Activated CD4-positive, alpha-beta T cell treated with anti-CD3 and anti-CD28 coated beads for 36 hours (primary cell): ENCODE measurements around the gene NDUFV1. TPM values are rescaled to one million over a fixed set of nuclear protein-coding genes. Genes with fewer than 3 reads are reported as not detected.
"Not testable (repeated sequence)": the region's sequence is repeated elsewhere in the genome, so short reads cannot be mapped to it uniquely, and the experiment has no call there.

Source experiments
- ATAC-seq: fragments of 200-7000 bp; cut with Tn5 transposase; one replicate; pipeline ENCODE4 v1.10.0; 2021; ENCODE audit warnings: mild to moderate bottlenecking, moderate library complexity
- CTCF ChIA-PET: fragments of 350-600 bp; sonication (Branson Sonifier 250); formaldehyde crosslinking; loops from one replicate; lab custom pipeline; 2021; ENCODE audit warnings: antibody characterized with exemption; lab: Charles Lee
- POLR2A ChIA-PET: fragments of 350-600 bp; sonication (Branson Sonifier 250); formaldehyde crosslinking; loops from one replicate; lab custom pipeline; 2021; ENCODE audit warnings: antibody characterized with exemption, inconsistent platforms; lab: Charles Lee
- DNase-seq: peaks from one replicate; pipeline ENCODE4 v3.0.0-alpha.2; 2020
- H3K27ac Mint-ChIP-seq: one replicate; pipeline ENCODE4 v1.8.0; 2021; ENCODE audit warnings: mixed read lengths
- H3K27me3 Mint-ChIP-seq: one replicate; pipeline ENCODE4 v1.8.0; 2021; ENCODE audit warnings: mixed read lengths
- H3K36me3 Mint-ChIP-seq: one replicate; pipeline ENCODE4 v1.8.0; 2021; ENCODE audit warnings: low read depth, mixed read lengths
- H3K4me1 Mint-ChIP-seq: one replicate; pipeline ENCODE4 v1.8.0; 2021; ENCODE audit warnings: mixed read lengths
- H3K4me3 Mint-ChIP-seq: one replicate; pipeline ENCODE4 v1.8.0; 2021; ENCODE audit warnings: mild to moderate bottlenecking, moderate library complexity, mixed read lengths
- H3K9me3 Mint-ChIP-seq: one replicate; pipeline ENCODE4 v1.8.0; 2021; ENCODE audit warnings: low read depth, mixed read lengths
- intact Hi-C, 2 experiments: fragments of 100-400 bp; cut with DNase I in 1 of 2; cut with micrococcal nuclease in 1 of 2; formaldehyde crosslinking; loops; one replicate each; pipeline versions ENCODE4 v1.14.2 to v1.15.1; 2022 to 2024; cut with DNase I, micrococcal nuclease
- total RNA-seq, 2 experiments: library from RNA; stranded (reverse); gene quantifications; one replicate each; pipeline ENCODE4 v1.2.3, GENCODE V29; 2021

The NDUFV1 gene
- total RNA-seq: 100 to 1,000 TPM; 253 to 287 TPM

- ChIA-PET CTCF (interaction anchor here (1.2 kb wide), 1 partner anchor 53 kb away, joined by 3 read pairs; no protein-coding TSS in a partner anchor), POLR2A (no interaction called here)
- H3K4me1 Mint-ChIP-seq: peaks cover 16% of the 10 kb centered on the region
- H3K4me3 Mint-ChIP-seq: peak within 1 kb of the TSS; percentile 92
- peaks cover 18% of the 10 kb centered on the region for H3K36me3 Mint-ChIP-seq
- intact Hi-C loops: loop anchor here (1.0 to 5.0 kb wide), 11 partner anchors 8 to 764 kb away; partner anchors contain the start of genes GSTP1 (in 2 of the 2), CDK2AP2 (in 1 of the 2), PC (in 1 of the 2) and POLD4 (in 1 of the 2)
- DNase-seq (peak; percentile 98), ATAC-seq (peak; percentile 100)
- H3K27me3 Mint-ChIP-seq: peaks cover 8% of the 10 kb centered on the region
- H3K27ac Mint-ChIP-seq: peak within 1 kb of the TSS; percentile 90
- H3K9me3 Mint-ChIP-seq: no peaks in the 10 kb centered on the region
Observed at GRCh38 chr11:67606492-67607295, at the start of gene NDUFV1. TSS of gene NDUFV1 (plus strand) at chr11:67606936. CDS start at chr11:67607005, 69 bp downstream.

- intact Hi-C loops: no loop called here
- Mint-ChIP-seq H3K27me3 (no peaks in the 10 kb centered on the region), H3K36me3 (no peaks in the 10 kb centered on the region), H3K27ac (no peak overlapping the region), H3K4me3 (no peak overlapping the region), H3K9me3 (no peaks in the 10 kb centered on the region), H3K4me1 (peaks cover 8% of the 10 kb centered on the region)
- no peak for ATAC-seq
- ChIA-PET POLR2A (no interaction called here), CTCF (no interaction called here)
- DNase-seq: no peak
Observed at GRCh38 chr11:67558084-67558772, 48.5 kb upstream of the NDUFV1 start.

GRCh38 chr11:67561971-67562619 lies 44.6 kb upstream of the NDUFV1 start:
- Mint-ChIP-seq H3K4me3 (no peak overlapping the region), H3K9me3 (no peaks in the 10 kb centered on the region), H3K36me3 (no peaks in the 10 kb centered on the region), H3K27me3 (no peaks in the 10 kb centered on the region), H3K27ac (no peak overlapping the region), H3K4me1 (peaks cover 8% of the 10 kb centered on the region)
- ATAC-seq: peak; percentile 74
- ChIA-PET CTCF (no interaction called here), POLR2A (interaction anchor here (0.6 kb wide), 1 partner anchor 427 kb away, joined by 6 read pairs; no protein-coding TSS in a partner anchor)
- intact Hi-C loops: no loop called here
- no peak for DNase-seq

- ATAC-seq: no peak
- Mint-ChIP-seq H3K9me3 (no peaks in the 10 kb centered on the region), H3K27ac (no peak overlapping the region), H3K27me3 (no peaks in the 10 kb centered on the region), H3K4me3 (no peak overlapping the region), H3K36me3 (no peaks in the 10 kb centered on the region), H3K4me1 (peaks cover 8% of the 10 kb centered on the region)
- CTCF ChIA-PET: no interaction called here
- intact Hi-C loops: no loop called here
- no peak for DNase-seq
- POLR2A ChIA-PET: no interaction called here
Observed at GRCh38 chr11:67562963-67563704, 43.6 kb upstream of the NDUFV1 start.

GRCh38 chr11:67563705-67564114 lies 43.0 kb upstream of the NDUFV1 start:
- intact Hi-C loops, ATAC-seq, H3K36me3 Mint-ChIP-seq, CTCF ChIA-PET, H3K4me1 Mint-ChIP-seq, POLR2A ChIA-PET, H3K4me3 Mint-ChIP-seq, DNase-seq, H3K27me3 Mint-ChIP-seq, H3K27ac Mint-ChIP-seq, H3K9me3 Mint-ChIP-seq: not testable (repeated sequence)

GRCh38 chr11:67564230-67564629 lies 42.5 kb upstream of the NDUFV1 start:
- Mint-ChIP-seq H3K4me3 (no peak overlapping the region), H3K27ac (no peak overlapping the region), H3K27me3 (no peaks in the 10 kb centered on the region), H3K9me3 (no peaks in the 10 kb centered on the region), H3K4me1 (peaks cover 8% of the 10 kb centered on the region), H3K36me3 (no peaks in the 10 kb centered on the region)
- ChIA-PET POLR2A (no interaction called here), CTCF (interaction anchor here (0.5 kb wide), 1 partner anchor 653 kb away, joined by 4 read pairs; no protein-coding TSS in a partner anchor)
- intact Hi-C loops: no loop called here
- ATAC-seq (no peak), DNase-seq (no peak)

- CTCF ChIA-PET: interaction anchor here (1.2 kb wide), 3 partner anchors 14 to 38 kb away, joined by 3 to 6 read pairs (median 4); no protein-coding TSS in a partner anchor
Observed at GRCh38 chr11:67571443-67571842, 35.3 kb upstream of the NDUFV1 start.

GRCh38 chr11:67572305-67572704 lies 34.4 kb upstream of the NDUFV1 start:
- ATAC-seq (no peak), DNase-seq (no peak)
- Mint-ChIP-seq H3K9me3 (no peaks in the 10 kb centered on the region), H3K27me3 (peaks cover 5% of the 10 kb centered on the region), H3K27ac (no peak overlapping the region), H3K4me1 (no peaks in the 10 kb centered on the region), H3K36me3 (no peaks in the 10 kb centered on the region), H3K4me3 (no peak overlapping the region)
- ChIA-PET CTCF (interaction anchor here (0.6 to 1.2 kb wide), 6 partner anchors 9 to 198 kb away, joined by 3 to 6 read pairs (median 4); no protein-coding TSS in a partner anchor), POLR2A (no interaction called here)
- intact Hi-C loops: no loop called here

More at GRCh38 chr11:67571443-67571842, 35.3 kb upstream of the NDUFV1 start:
- no peak for ATAC-seq
- no peaks in the 10 kb centered on the region for H3K36me3 Mint-ChIP-seq
- no peak overlapping the region for H3K27ac Mint-ChIP-seq
- H3K9me3 Mint-ChIP-seq: no peaks in the 10 kb centered on the region
- intact Hi-C loops: no loop called here
- H3K4me3 Mint-ChIP-seq: no peak overlapping the region
- H3K27me3 Mint-ChIP-seq: peaks cover 5% of the 10 kb centered on the region
- no peak for DNase-seq
- no peaks in the 10 kb centered on the region for H3K4me1 Mint-ChIP-seq
- POLR2A ChIA-PET: no interaction called here

- intact Hi-C loops: no loop called here
- peak; percentile 60 for DNase-seq
- ChIA-PET CTCF (interaction anchor here (0.6 to 1.2 kb wide), 6 partner anchors 8 to 199 kb away, joined by 3 to 6 read pairs (median 4); no protein-coding TSS in a partner anchor), POLR2A (no interaction called here)
- Mint-ChIP-seq H3K4me1 (no peaks in the 10 kb centered on the region), H3K27me3 (peaks cover 5% of the 10 kb centered on the region), H3K36me3 (no peaks in the 10 kb centered on the region), H3K27ac (no peak overlapping the region), H3K4me3 (no peak overlapping the region), H3K9me3 (no peaks in the 10 kb centered on the region)
- peak; percentile 47 for ATAC-seq
Observed at GRCh38 chr11:67572747-67573419, 33.9 kb upstream of the NDUFV1 start.

- CTCF ChIA-PET: interaction anchor here (0.7 kb wide), 1 partner anchor 73 kb away, joined by 3 read pairs; no protein-coding TSS in a partner anchor
- intact Hi-C loops: no loop called here
- no peak for ATAC-seq
Observed at GRCh38 chr11:67574938-67575337, 31.8 kb upstream of the NDUFV1 start.

More at GRCh38 chr11:67574938-67575337, 31.8 kb upstream of the NDUFV1 start:
- no peak overlapping the region for H3K27ac Mint-ChIP-seq
- no peaks in the 10 kb centered on the region for H3K9me3 Mint-ChIP-seq
- H3K36me3 Mint-ChIP-seq: no peaks in the 10 kb centered on the region
- no peak for DNase-seq
- H3K27me3 Mint-ChIP-seq: peaks cover 13% of the 10 kb centered on the region
- H3K4me1 Mint-ChIP-seq: peaks cover 10% of the 10 kb centered on the region
- POLR2A ChIA-PET: no interaction called here
- no peak overlapping the region for H3K4me3 Mint-ChIP-seq
